GM21528 (cell line): ENCODE data around the gene C5AR1.
A peak's percentile ranks its signal among the peaks of the same experiment; 100 is the strongest.
"Not testable (repeated sequence)": the region's sequence is repeated elsewhere in the genome, so short reads cannot be mapped to it uniquely, and the experiment has no call there.

ENCODE experiments used
- ATAC-seq: cut with Tn5 transposase; IDR thresholded peaks from one replicate; pipeline ENCODE4 v1.9.1; 2021; ENCODE audit warnings: mild to moderate bottlenecking, moderate library complexity; ENCODE audit not compliant: unreplicated experiment, low FRiP score

C5AR1 gene

GRCh38 chr19:47324502-47324901, 14.8 kb downstream of the C5AR1 start:
- no peak for ATAC-seq

- ATAC-seq = no peak
Observed at GRCh38 chr19:47330466-47330869, 20.8 kb downstream of the C5AR1 start.

- ATAC-seq = no peak
Observed at GRCh38 chr19:47331490-47331889, 21.8 kb downstream of the C5AR1 start.

- no peak for ATAC-seq
Observed at GRCh38 chr19:47331931-47332547, 22.4 kb downstream of the C5AR1 start, which contains the start of gene C5AR2. Gene C5AR2 (plus strand): TSS chr19:47332175. CDS start chr19:47340800, 8,625 bp downstream.

- not testable (repeated sequence) for ATAC-seq
Observed at GRCh38 chr19:47336765-47337718, 27.4 kb downstream of the C5AR1 start.

- no peak for ATAC-seq
Observed at GRCh38 chr19:47339196-47339880, 29.7 kb downstream of the C5AR1 start.

- ATAC-seq = no peak
Observed at GRCh38 chr19:47340477-47341208, 31.0 kb downstream of the C5AR1 start.

GRCh38 chr19:47341734-47342133, 32.1 kb downstream of the C5AR1 start:
- ATAC-seq = no peak

- no peak for ATAC-seq
Observed at GRCh38 chr19:47343194-47343802, 33.6 kb downstream of the C5AR1 start.

- ATAC-seq = no peak
Observed at GRCh38 chr19:47344425-47344824, 34.8 kb downstream of the C5AR1 start.

GRCh38 chr19:47346024-47346423, 36.4 kb downstream of the C5AR1 start:
- not testable (repeated sequence) for ATAC-seq

GRCh38 chr19:47348819-47349795, 39.4 kb downstream of the C5AR1 start, which contains the start of gene DHX34:
Gene DHX34 (plus strand): TSS chr19:47349315. CDS start chr19:47353031, 3,716 bp downstream.
- ATAC-seq = peak; percentile 91

- no peak for ATAC-seq
Observed at GRCh38 chr19:47350630-47351029, 41.0 kb downstream of the C5AR1 start.

- ATAC-seq = no peak
Observed at GRCh38 chr19:47351548-47351947, 41.9 kb downstream of the C5AR1 start.

GRCh38 chr19:47352095-47352494, 42.4 kb downstream of the C5AR1 start:
- no peak for ATAC-seq

- ATAC-seq = no peak
Observed at GRCh38 chr19:47353307-47353712, 43.6 kb downstream of the C5AR1 start.

- ATAC-seq = no peak
Observed at GRCh38 chr19:47356900-47357299, 47.2 kb downstream of the C5AR1 start.

- ATAC-seq = no peak
Observed at GRCh38 chr19:47357788-47358680, 48.4 kb downstream of the C5AR1 start.
